NCI-H446 treated with DMSO at 0.1 percent for 48 hours (cell line): ENCODE data around the gene CHEK1.

ENCODE experiments used
- DNase-seq: peaks from one replicate; lab custom pipeline; 2025; lab: John Stamatoyannopoulos, UW

Gene CHEK1

DNA sequence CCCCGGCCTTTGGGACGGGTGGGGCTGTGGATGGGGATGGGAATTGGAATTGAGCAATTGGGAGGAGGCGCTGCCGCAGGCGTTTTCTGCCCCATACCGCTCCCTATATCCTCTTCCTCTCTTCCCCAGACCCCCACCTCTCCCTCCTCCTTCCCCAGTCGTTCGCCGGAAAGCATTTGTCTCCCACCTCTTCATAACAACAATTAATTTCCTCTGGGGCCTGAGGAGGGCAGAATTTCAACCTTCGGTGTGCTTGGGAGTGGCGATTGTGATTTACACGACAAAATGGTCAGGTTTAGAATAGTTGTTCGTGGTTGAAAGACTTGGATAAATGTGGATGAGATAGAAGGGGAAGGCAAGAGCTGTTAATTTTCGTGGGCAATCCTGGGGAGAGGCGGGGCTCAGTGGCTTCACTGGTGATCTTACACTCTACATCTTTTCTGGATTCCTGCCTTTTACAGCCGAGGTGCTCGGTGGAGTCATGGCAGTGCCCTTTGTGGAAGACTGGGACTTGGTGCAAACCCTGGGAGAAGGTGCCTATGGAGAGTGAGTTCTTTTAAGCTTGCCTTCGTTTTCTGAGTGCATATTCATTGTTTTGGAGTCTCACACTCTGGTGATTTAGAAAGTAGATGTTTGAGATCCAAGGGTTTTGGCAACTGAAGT is 1.5 kb downstream of the CHEK1 start:
- peak; percentile 87 for DNase-seq

DNA sequence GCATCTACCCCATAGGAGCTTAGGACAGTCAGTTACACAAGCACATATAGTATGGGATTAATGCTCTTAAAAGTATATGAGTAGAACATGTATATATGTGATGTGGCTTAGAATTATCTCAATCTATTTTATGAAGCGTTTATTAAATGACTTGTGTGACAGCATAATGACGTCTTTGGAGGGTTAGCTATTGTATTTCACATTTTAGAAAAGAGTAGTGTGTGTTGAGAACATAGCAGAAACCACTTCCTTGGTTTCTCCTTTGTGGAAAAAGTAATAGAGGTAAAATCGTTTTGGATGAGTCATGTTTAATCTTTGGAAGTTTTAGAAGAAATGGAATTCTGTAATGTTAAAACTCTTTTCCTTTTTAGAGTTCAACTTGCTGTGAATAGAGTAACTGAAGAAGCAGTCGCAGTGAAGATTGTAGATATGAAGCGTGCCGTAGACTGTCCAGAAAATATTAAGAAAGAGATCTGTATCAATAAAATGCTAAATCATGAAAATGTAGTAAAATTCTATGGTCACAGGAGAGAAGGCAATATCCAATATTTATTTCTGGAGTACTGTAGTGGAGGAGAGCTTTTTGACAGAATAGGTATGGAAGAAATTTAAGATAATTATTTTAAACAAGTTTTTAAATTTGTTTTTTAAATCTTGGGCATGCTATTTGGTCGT is 2.4 kb downstream of the CHEK1 start:
- no peak for DNase-seq

GRCh38 chr11:125637840-125638239 is 12.9 kb downstream of the CHEK1 start:
- no peak for DNase-seq

- no peak for DNase-seq
Observed at GRCh38 chr11:125638315-125638714, 13.4 kb downstream of the CHEK1 start.

- DNase-seq = no peak
Observed at GRCh38 chr11:125645871-125646270, 20.9 kb downstream of the CHEK1 start.

DNA sequence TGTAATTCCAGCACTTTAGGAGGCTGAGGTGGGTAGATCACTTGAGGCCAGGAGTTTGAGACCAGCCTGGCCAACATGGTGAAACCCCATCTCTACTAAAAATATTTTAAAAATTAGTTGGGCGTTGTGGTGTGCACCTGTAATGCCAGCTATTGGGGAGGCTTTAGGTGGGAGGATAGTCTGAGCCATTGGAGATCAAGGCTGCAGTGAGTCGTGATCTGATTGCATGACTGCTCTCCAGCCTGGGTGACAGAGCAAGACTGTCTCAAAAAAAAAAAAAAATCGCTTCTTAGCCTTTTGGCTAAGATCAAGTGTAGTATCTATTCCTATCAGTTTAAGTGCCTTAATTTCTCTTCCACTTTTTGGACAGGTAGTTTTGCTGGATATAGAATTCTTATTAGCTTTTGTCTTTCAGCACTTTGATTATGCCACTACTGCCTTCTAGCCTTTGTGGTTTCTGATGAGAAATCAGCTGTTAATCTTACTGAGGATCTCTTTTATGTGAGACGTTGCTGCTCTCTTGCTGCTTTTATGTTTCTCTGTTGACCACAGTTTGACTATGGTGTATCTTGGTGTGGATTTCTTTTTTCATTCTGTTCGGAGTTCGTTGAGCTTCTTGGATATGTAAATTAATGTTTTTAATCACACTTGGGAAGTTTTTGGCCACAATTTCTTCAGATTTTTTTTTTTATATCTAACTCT is 24.7 kb downstream of the CHEK1 start:
- DNase-seq = no peak

GRCh38 chr11:125662689-125663088 is 37.7 kb downstream of the CHEK1 start:
- no peak for DNase-seq

- no peak for DNase-seq
Observed at GRCh38 chr11:125663910-125664309, 38.9 kb downstream of the CHEK1 start.

- DNase-seq = no peak
Observed at GRCh38 chr11:125667151-125667550, 42.2 kb downstream of the CHEK1 start.

GRCh38 chr11:125670172-125670571 is 45.2 kb downstream of the CHEK1 start:
- DNase-seq = no peak

GRCh38 chr11:125671561-125671960 is 46.6 kb downstream of the CHEK1 start:
- DNase-seq = no peak

DNA sequence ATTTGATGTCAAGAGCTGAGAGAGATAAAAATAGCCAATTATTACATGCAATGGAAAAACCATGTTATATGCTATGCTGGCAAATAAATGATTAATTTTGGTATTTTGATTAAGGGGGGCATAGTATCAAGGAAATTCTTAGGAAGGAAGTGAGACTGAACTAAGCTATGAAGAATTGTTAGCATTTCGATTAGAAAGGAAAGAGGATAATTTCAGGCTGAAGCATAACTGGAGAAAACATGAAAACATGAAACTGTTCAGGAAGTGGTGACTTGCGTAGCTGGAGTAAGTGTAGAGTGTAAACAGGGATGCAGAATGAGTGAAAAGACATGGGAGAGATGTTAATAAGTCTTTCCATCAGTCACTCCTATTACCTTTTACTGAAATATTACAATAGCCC is 49.2 kb downstream of the CHEK1 start:
- no peak for DNase-seq

- no peak for DNase-seq
Observed at GRCh38 chr11:125675196-125675595, 50.2 kb downstream of the CHEK1 start.

- no peak for DNase-seq
Observed at GRCh38 chr11:125679397-125679796, 54.4 kb downstream of the CHEK1 start.

DNA sequence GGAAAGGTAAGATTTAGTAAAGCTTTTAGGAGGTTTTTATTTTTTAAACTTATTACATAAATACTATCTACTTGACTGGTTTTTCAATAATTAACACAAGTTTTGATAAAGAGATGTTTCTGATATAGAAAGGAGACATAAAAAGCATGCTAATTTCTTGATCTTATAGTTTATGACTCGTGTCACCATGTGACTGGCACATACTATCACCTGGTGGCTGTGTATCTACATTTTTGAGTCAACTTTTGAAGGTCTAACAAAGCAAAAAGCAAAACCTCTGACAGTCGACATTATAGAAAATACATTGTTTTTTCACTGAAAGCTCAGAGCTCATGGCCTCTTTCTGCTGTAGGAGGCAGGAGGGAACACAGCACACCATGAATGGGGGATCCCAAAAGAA is 54.9 kb downstream of the CHEK1 start:
- no peak for DNase-seq

- DNase-seq = no peak
Observed at GRCh38 chr11:125680747-125681146, 55.8 kb downstream of the CHEK1 start, which contains the start of gene ACRV1. ACRV1 (minus strand) TSS chr11:125680847; CDS start chr11:125680780, 67 bp downstream.

DNA sequence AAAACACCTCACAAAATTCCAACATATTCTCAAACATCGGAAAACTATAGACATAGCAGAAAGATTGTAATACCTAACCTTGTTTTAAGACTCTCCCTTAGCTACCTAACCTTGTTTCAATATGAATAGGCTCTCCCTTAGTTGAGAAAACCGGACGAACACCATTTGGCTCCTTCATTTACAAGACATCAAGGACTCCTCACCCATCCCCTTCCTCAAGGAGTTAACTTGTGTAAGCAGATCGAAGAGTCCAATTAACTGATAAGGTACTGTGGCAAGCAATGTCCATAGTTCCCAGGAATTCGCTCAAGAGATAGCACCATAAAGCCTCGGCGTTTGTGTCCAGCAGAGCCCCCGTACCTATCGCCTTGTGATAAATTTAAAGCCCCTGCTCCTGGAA is 60.3 kb downstream of the CHEK1 start:
- no peak for DNase-seq

- DNase-seq = no peak
Observed at GRCh38 chr11:125688066-125688465, 63.1 kb downstream of the CHEK1 start.

GRCh38 chr11:125688632-125689031 is 63.7 kb downstream of the CHEK1 start:
- no peak for DNase-seq

- DNase-seq = no peak
Observed at GRCh38 chr11:125689274-125689859, 64.4 kb downstream of the CHEK1 start.

GRCh38 chr11:125690006-125690405 is 65.0 kb downstream of the CHEK1 start:
- DNase-seq = no peak

DNA sequence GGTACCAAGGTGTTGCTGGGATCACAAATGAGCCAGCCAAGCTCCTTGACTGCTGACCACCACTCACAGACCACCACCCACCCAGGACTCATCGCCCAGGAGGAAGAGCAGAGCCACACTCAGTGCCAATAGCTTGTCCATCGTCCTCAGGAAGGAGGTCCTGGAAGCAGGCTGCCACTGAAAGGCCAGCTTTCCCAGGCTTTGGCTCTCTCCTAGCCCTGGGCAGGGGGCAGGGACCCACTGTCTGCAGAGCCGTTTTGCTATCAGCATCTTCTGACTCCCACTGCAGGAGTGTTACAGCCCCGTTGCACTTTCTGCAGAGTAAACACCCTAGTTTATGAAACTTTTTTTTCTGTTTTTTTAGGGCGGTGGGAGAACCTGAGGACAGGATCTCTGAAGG is 67.9 kb downstream of the CHEK1 start:
- no peak for DNase-seq

DNA sequence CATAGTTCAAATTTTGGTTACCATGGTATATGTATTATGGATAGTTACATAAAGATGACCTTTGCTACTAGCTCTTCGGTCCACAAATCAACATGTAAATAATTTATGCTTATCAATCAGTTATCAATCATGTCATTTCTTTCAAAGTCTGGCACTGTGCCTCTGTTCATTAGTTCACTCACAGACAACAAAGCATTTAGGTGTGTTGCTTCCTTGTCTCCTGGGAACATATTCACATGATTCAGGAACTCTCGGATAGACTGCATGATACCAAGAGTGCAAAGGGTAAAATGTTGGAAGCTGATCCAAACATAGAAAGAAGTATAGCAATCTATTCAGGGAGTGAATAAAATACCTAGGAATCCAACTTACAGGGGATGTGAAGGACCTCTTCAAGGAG is 70.0 kb downstream of the CHEK1 start:
- no peak for DNase-seq
